Testis (tissue), 3 donors: ENCODE measurements around the gene RUFY1. TPM values are rescaled to one million over a fixed set of nuclear protein-coding genes. Genes with fewer than 3 reads are reported as not detected.
"Not testable (repeated sequence)": the region's sequence is repeated elsewhere in the genome, so short reads cannot be mapped to it uniquely, and the experiment has no call there.

Experiments used
- DNase-seq: peaks from one replicate; pipeline ENCODE4 v3.0.0-alpha.2; 2019
- H3K27ac ChIP-seq, 2 donors: fragments of 200-600 bp; sonication (generic); one replicate each; pipeline ENCODE4 v1.5.1; 2019
- H3K27me3 ChIP-seq: fragments of 200-600 bp; sonication (generic); one replicate; pipeline ENCODE4 v1.5.1; 2019
- H3K36me3 ChIP-seq: fragments of 200-600 bp; sonication (generic); one replicate; pipeline ENCODE4 v1.5.1; 2017; ENCODE audit warnings: low read depth; ENCODE audit errors: missing control alignments
- H3K4me1 ChIP-seq: fragments of 200-600 bp; sonication (generic); one replicate; pipeline ENCODE4 v1.5.1; 2019
- H3K4me3 ChIP-seq, 2 donors: fragments of 200-600 bp; sonication (generic); one replicate each; pipeline ENCODE4 v1.5.1; 2017 to 2019
- H3K9me3 ChIP-seq: fragments of 200-600 bp; sonication (generic); one replicate; pipeline ENCODE4 v1.5.1; 2017
- CTCF ChIP-seq, 3 experiments: fragments of 450-650 bp in 2 of 3; fragments of 200-600 bp in 1 of 3; sonication (generic) in 1 of 3; IDR thresholded peaks; one replicate each; pipeline ENCODE4 v1.5.1; 2016 to 2019; ENCODE audit warnings: antibody characterized with exemption in 3 of 3, mild to moderate bottlenecking in 2 of 3, moderate library complexity in 1 of 3
- POLR2A ChIP-seq: fragments of 450-650 bp; IDR thresholded peaks from one replicate; pipeline ENCODE4 v1.6.1; 2017; ENCODE audit warnings: antibody characterized with exemption, mild to moderate bottlenecking, moderate library complexity
- WGBS, 2 donors: methylation state at CpG; one replicate each; pipeline ENCODE4 v1.1.5; 2018; 5-methylcytosine and 5-hydroxymethylcytosine counted together
- intact Hi-C: fragments of 100-400 bp; cut with DNase I; formaldehyde crosslinking; loops from one replicate; pipeline ENCODE4 v1.15.1; 2023; ENCODE audit warnings: low total_unique reads
- polyA plus RNA-seq: library from polyadenylated mRNA; stranded (reverse); fragments of 350-450 nt; fragmentation: Illumina TruSeq; extraction: RNeasy Lipid Tissue Mini Kit (QIAGEN cat#74804); gene quantifications from one replicate; pipeline ENCODE4 v1.2.3, GENCODE V29; 2014; ENCODE audit warnings: low read depth, low replicate concordance; ENCODE audit not compliant: insufficient read depth
- total RNA-seq, 2 donors: library from RNA; depleted of rRNA; stranded (reverse); fragments of >200 nt; gene quantifications; one replicate each; pipeline ENCODE4 v1.2.3, GENCODE V29; 2016

RUFY1 gene
- total and polyA plus RNA-seq, 3 donors from 2014 or later: 28.6 to 51.2 (median 47.0) TPM

DNA sequence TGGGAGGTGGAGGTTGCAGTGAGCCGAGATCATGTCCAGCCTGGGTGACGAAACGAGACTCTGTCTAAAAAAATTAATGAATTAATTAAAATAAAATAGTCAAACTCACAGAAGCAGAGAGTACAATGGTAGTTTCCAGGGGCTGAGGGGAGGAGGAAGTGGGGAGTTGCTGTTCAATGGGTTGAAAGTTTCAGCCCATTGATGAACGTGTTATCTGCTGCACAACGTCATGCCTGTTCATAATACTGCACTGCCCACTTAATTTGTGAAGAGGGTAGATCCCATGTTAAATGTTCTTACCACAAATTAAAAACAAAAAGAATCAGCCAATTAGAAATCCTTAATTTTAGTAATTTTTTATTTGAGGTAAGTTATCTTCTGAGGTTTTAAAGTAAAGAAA, 16.4 kb upstream of the RUFY1 start:
- H3K27ac ChIP-seq: no peak overlapping the region
- DNase-seq: no peak
- intact Hi-C loops: no loop called here
- 93 to 94% methylated on average over 5 of the region's 5 CpGs for WGBS, 2 donors
- H3K27me3 ChIP-seq: no peaks in the 10 kb centered on the region
- H3K36me3 ChIP-seq: no peaks in the 10 kb centered on the region
- H3K9me3 ChIP-seq: no peaks in the 10 kb centered on the region
- H3K4me3 ChIP-seq: no peak overlapping the region
- no peak for TF ChIP-seq CTCF (IDR thresholded peaks at IDR 0.05)
- no peaks in the 10 kb centered on the region for H3K4me1 ChIP-seq

DNA sequence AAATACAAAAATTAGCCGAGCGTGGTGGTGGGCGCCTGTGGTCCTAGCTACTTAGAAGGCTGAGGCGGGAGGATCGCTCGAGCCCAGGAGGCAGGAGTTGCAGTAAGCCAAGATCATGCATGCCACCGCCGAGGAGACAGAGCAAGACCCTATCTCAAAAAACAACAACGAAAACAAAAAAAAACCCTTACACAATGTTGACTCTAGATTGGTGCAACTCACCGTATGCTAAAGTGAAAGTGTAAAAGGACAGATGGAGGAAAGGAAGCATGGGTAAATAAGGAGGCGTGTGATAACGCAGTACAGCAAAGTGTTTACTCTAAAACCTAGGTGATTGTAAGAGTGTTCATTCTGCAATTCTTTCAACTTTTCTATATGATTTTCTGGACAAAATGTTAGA, 15.9 kb upstream of the RUFY1 start:
- intact Hi-C loops: no loop called here
- Histone ChIP-seq H3K9me3 (no peaks in the 10 kb centered on the region), H3K4me1 (no peaks in the 10 kb centered on the region), H3K36me3 (no peaks in the 10 kb centered on the region), H3K27me3 (no peaks in the 10 kb centered on the region), H3K27ac (no peak overlapping the region), H3K4me3 (no peak overlapping the region)
- DNase-seq: no peak
- TF ChIP-seq CTCF (IDR thresholded peaks at IDR 0.05): no peak
- no peak for TF ChIP-seq POLR2A
- WGBS, 2 donors: 91 to 94% methylated on average over 12 of the region's 12 CpGs

- intact Hi-C loops: no loop called here
- no peaks in the 10 kb centered on the region for H3K4me1 ChIP-seq
- no peak overlapping the region for H3K27ac ChIP-seq
- H3K27me3 ChIP-seq: no peaks in the 10 kb centered on the region
- no peaks in the 10 kb centered on the region for H3K36me3 ChIP-seq
- DNase-seq: no peak
- WGBS, 2 donors: 59 to 63% methylated on average over 6 of the region's 6 CpGs
- H3K4me3 ChIP-seq: no peak overlapping the region
- no peaks in the 10 kb centered on the region for H3K9me3 ChIP-seq
- TF ChIP-seq CTCF (IDR thresholded peaks at IDR 0.05) (no peak), POLR2A (no peak)
Observed at GRCh38 chr5:179536676-179537075, 13.7 kb upstream of the RUFY1 start.

- Histone ChIP-seq H3K4me1 (no peaks in the 10 kb centered on the region), H3K27ac (no peak overlapping the region), H3K9me3 (no peaks in the 10 kb centered on the region), H3K4me3 (no peak overlapping the region), H3K36me3 (no peaks in the 10 kb centered on the region), H3K27me3 (no peaks in the 10 kb centered on the region)
- no peak for DNase-seq
- WGBS, 2 donors: 91 to 95% methylated on average over 7 of the region's 7 CpGs
- TF ChIP-seq CTCF (IDR thresholded peaks at IDR 0.05) (no peak), POLR2A (no peak)
- intact Hi-C loops: no loop called here
Observed at GRCh38 chr5:179542170-179542569, 8.2 kb upstream of the RUFY1 start.

GRCh38 chr5:179543275-179543674, 7.1 kb upstream of the RUFY1 start:
- H3K4me3 ChIP-seq, H3K27me3 ChIP-seq, H3K9me3 ChIP-seq, H3K27ac ChIP-seq, DNase-seq, H3K4me1 ChIP-seq, intact Hi-C loops, H3K36me3 ChIP-seq: not testable (repeated sequence)
- 87 to 90% methylated on average over 15 of the region's 15 CpGs for WGBS, 2 donors
